Left lobe of liver (tissue), 2 donors: ENCODE measurements around the gene JAG2. TPM values are rescaled to one million over a fixed set of nuclear protein-coding genes. Genes with fewer than 3 reads are reported as not detected.

Experiments
- ATAC-seq: fragments of 200-7000 bp; cut with Tn5 transposase; one replicate; pipeline ENCODE4 v1.9.1; 2020; ENCODE audit warnings: mild to moderate bottlenecking, moderate library complexity
- DNase-seq: peaks from one replicate; pipeline ENCODE4 v3.0.0-alpha.2; 2020; ENCODE audit warnings: low spot score
- total RNA-seq: library from RNA; stranded (reverse); gene quantifications from one replicate; pipeline ENCODE4 v1.2.1, GENCODE V29; 2021
- donor health status: DM: no; HTN: no; CAD: no; lungs with moderate emphysema.
- donor health status: DM: no; HTN: yes; CAD: no.

JAG2 gene
- total RNA-seq, 1 donor from 2014 or later = 1.3 TPM

GRCh38 chr14:105153331-105153731 is 15.2 kb downstream of the JAG2 start:
- ATAC-seq = no peak
- no peak for DNase-seq

- ATAC-seq (no peak), DNase-seq (no peak)
Observed at GRCh38 chr14:105152794-105153241, 15.8 kb downstream of the JAG2 start.

DNA sequence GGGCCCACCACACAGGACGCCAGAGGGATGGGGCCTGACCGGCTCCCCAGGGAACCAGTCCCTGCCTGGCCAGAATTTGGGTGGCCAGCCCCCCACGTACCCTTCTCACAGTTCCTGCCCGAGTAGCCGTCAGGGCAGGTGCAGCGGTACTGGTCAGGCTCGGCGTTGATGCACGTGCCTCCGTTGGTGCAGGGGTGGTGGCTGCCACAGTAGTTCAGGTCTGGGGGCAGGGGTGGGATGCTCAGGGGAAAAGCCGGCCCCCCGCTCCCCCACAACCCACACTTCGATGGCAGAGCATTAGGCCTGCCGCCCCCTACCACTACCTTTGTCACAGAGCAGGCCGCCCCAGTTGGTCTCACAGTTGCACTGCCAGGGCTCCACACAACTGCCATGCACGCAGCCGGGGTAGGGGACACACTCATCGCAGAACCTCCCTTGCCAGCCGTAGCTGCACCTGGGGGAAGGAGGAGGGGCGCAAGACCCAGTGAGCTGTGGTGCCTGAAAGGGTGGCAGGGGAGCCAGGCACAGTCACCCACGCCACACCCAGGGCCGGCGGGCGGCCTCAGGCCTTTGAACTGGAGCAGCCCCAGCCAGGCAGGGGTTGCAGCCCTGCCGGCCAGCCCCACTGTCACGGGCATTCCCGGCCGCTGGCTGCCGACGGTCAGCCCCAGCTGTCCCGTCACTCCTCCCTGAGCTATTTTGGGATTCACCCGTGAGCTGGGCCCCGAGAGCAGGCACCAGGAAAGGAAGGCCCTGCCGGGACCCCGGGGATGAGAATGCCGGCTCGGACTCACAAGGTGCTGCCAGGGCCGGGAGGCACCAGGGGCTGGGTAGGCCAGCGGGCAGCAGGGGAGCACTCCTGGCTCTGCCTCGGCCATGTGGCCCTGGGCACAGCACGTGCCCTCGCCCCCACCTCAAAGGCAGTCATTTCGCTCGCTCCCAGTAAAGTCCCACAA is 16.5 kb downstream of the JAG2 start:
- DNase-seq (no peak), ATAC-seq (no peak)

DNA sequence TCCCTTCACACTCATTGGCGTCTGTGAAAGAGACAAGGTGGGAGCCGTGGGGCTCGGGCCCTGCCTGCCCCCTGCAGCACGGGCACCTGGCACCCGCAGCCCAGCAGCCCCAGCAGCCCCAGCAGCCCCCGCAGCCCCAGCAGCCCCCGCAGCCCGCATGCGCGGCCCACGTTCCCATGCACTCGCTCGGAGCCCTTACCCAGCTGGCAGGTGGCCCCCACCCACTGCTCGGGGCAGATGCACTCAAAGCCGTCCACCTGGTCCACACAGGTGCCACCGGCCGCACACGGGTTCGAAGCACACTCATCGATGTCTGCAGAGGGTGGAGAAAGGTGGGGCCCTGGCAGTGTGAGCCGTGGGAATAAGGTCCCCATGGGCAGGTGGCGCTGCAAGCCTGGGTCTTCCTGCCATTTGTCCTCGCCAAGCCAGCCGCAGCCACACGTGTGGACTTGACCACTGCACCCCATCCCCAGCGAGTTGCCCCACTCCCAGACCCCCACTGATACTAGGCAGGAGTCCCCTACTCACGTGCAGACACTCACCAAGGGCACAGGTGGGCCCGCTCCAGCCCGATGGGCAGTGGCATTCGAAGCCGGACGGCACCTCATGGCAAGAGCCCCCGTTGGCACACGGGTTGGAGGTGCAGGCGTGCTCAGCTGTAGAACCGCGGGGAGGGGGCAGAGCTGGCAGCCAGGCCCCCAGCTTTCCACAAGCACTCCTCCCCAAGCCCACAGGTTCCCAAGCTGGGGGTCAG is 17.3 kb downstream of the JAG2 start:
- no peak for ATAC-seq
- no peak for DNase-seq

GRCh38 chr14:105150368-105151083 is 18.1 kb downstream of the JAG2 start:
- no peak for DNase-seq

DNA sequence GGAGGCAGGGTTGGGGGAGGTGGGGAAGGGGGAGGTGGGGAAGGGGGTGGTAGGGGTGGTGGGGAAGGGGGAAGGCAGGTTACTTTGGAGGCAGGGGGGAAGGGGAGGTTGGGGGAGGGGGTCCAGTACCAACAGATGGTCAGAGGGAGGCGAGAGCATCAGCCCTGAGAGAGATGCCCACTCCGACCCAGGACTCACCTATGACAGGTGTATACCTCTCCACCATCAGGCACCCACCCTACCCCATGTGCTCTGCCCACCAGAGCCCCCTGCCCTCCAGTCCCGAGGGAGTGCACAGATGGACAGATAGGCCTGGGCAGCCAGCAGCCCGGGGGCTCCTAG is 18.6 kb downstream of the JAG2 start:
- DNase-seq (no peak), ATAC-seq (no peak)

More at GRCh38 chr14:105150368-105151083, 18.1 kb downstream of the JAG2 start:
- ATAC-seq = no peak

- DNase-seq (no peak), ATAC-seq (no peak)
Observed at GRCh38 chr14:105149146-105149781, 19.3 kb downstream of the JAG2 start.

GRCh38 chr14:105148604-105149145 is 19.9 kb downstream of the JAG2 start:
- no peak for DNase-seq
- no peak for ATAC-seq

DNA sequence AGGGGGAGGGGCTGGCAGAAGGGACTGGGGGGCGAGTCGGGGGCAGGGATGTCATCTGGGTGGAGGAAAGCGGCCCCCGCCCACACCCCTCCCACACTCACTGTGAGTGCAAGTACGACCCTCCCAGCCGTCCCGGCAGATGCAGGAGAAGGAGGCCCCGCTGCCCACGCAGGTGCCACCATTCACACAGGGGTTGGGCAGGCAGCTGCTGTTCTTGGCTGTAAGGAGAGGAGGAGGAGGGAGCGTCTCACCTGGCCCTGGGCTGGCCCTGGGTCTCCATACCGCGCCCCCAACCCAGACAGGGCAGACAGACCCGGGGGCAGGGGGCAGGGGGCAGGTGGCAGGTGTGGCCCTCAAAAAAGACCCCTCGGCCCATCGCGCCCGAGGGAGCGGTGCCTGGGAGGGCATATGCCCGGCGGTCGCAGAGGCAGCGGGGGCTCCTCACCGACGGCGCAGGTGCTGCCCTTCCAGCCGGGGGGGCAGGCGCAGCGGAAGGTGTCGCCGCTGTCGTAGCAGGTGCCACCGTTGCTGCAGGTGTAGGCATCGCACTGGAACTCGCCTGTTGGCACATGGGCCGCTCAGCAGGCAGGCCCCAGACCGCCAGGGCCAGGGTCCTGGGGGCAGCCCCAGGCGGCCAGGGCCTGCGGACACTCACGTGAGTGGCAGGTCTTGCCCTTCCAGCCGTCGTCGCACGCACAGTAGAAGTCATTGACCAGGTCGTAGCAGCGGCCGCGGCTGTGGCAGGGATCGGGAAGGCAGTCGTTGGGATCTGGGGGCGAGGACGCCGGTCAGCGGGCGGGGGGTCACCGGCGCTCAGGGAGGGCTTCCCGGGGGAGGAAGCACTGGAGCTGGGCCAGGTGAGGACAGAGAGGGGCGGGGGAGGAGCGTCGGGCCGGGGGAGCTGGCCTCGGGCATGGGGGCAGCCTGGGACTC is 20.6 kb downstream of the JAG2 start:
- ATAC-seq (no peak), DNase-seq (no peak)

- DNase-seq = no peak
- no peak for ATAC-seq
Observed at GRCh38 chr14:105146976-105147635, 21.5 kb downstream of the JAG2 start.

GRCh38 chr14:105146181-105146975 is 22.2 kb downstream of the JAG2 start:
- ATAC-seq (no peak), DNase-seq (no peak)

DNA sequence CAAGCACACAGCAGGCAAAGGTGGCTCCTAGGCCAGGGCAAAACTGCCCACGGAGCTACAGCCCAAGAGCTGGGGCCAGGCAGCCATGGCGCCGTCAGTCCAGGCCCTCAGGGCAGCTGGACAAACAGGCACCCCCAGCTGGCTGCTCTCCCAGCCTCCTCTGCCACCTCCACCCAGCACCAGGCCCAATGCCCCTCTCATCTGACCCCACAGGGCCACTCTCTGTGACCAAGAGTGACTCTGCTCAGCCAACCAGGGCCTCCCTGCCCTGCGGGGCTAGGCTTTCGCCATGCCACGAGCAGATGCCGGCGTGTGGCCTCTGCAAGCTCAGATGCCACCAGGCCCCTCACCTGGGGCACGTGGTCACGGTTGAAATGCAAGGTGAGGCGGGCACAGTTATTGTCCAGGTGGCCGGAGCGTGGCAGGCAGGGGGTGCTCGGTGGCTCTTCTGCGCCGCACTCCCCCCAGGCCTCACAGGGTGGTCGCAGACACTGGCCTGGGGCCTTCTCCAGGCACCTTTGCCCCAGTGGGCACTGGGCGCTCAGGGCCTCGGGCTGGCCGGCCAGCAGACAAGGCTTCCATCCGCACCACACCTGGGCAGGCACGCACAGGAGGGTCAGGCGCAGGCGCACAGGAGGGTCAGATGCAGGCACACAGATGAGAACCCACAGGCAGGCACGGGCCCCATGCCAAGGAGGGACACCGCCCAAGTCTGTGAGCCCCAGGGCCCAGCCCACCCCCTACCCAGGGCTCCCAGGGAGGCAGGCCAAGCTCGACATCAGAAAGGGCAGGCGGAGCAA is 23.0 kb downstream of the JAG2 start:
- DNase-seq = no peak
- ATAC-seq = no peak

DNA sequence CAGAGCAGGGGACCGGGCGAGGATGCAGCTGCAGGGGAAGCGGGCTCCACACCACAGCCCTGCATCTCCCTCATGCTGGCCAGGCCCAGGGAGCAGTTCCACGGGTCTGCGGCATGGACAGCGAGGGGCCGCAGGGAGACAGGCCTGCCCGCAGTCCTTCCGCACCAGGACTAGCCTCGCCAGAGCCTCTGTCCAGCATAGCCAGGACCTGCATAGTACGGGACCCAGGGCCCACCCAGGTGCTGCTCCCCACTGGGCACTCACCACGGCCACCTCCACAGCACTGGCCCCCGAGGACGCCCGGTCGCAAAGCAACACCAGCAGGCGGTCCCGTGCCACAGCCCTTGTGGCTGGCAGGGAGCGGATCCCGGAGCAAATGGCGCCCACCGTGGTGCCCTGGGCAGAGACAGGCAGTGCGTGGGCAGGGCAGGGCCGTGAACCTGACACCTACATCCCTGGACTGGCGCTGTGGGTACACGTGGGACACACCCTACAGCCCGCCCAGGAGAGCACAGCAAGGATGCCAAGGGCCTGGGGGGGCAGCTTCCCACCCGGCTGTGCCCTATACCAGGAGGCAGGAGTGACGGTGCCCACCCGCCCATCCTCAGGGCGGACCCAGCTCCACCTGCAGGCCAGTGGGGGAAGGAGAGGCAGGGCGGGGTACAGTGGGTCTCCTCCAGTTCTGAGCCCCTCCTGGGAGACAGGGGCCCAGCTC is 23.8 kb downstream of the JAG2 start:
- no peak for ATAC-seq
- DNase-seq = no peak

- DNase-seq (no peak), ATAC-seq (no peak)
Observed at GRCh38 chr14:105144026-105144665, 24.4 kb downstream of the JAG2 start.

- DNase-seq (no peak), ATAC-seq (no peak)
Observed at GRCh38 chr14:105143451-105144025, 25.0 kb downstream of the JAG2 start.
